Activated CD4-positive, alpha-beta T cell treated with anti-CD3 and anti-CD28 coated beads, Interleukin-2, amount 50 U/mL, for 16 hours (primary cell): ENCODE measurements around the gene SGSM1.
A peak's percentile ranks its signal among the peaks of the same experiment; 100 is the strongest.
"Not testable (repeated sequence)": the region's sequence is repeated elsewhere in the genome, so short reads cannot be mapped to it uniquely, and the experiment has no call there.

Experiments used
- DNase-seq: peaks from one replicate; pipeline ENCODE4 v3.0.0-alpha.2; 2020

SGSM1 gene

DNA sequence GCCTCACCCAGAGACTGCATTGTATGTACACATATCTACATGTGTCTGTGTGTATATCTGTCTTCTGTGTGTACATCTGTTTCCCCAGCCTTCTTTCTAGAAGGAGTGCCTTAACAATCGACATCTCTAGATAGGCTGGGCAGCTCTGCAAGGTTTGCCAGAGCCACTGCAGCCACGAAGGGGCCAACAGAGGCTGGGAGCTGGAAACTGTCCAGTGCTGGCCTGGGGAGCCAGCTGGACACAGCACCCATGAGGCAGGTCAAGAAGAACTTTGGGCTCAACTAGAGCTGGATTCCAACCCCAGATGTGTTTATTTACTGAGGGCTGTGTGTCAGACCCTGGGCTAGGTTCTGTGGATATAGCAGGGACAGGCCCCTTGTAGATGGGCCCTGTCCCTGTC lies 3.3 kb downstream of the SGSM1 start:
- DNase-seq = no peak

GRCh38 chr22:24810043-24810749 lies 4.2 kb downstream of the SGSM1 start:
- peak; percentile 65 for DNase-seq

GRCh38 chr22:24812950-24813775 lies 7.2 kb downstream of the SGSM1 start:
- no peak for DNase-seq

GRCh38 chr22:24813861-24814770 lies 8.1 kb downstream of the SGSM1 start:
- DNase-seq = no peak

DNA sequence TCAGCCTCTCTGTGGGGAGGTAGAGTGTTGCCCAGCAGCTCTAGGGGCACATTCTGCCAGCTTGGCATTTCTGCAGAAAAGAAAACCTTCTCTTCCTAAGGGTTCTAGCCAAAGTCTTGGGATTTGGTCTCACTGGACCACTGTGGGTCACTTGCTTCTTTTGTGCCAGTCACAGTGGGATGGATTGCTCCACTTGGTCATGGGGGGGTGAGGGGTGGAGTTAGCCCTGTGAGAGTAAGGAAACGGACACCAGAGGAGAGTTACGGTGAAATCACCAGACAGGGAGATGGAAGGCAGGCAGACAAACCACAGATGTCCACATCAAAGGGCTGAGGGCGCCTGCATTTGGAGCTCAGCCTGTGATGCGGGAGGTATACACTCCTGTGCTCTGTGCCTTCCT lies 10.8 kb downstream of the SGSM1 start:
- no peak for DNase-seq

DNA sequence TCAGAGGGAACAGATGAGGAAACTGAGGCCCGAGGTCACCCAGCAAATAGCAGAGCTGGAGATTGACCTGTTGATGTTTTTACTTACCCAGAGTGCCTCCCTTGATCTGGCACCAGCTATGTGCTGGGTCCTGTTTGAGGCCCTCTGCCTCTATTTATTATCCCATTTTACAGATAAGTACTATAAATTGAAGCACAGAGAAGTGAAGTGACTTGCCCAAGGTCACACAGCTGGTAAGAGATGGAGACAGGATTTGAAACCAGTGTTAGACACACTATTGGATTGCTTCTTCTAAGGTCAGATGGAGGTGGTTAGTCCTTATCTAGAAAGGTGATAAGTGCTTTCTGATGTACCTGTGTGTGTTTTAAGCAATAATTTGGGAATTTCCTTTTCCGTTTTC lies 13.5 kb downstream of the SGSM1 start:
- no peak for DNase-seq

GRCh38 chr22:24819911-24820461 lies 14.0 kb downstream of the SGSM1 start:
- DNase-seq = no peak

GRCh38 chr22:24822471-24822870 lies 16.5 kb downstream of the SGSM1 start:
- DNase-seq = no peak

GRCh38 chr22:24823787-24824186 lies 17.8 kb downstream of the SGSM1 start:
- no peak for DNase-seq

DNA sequence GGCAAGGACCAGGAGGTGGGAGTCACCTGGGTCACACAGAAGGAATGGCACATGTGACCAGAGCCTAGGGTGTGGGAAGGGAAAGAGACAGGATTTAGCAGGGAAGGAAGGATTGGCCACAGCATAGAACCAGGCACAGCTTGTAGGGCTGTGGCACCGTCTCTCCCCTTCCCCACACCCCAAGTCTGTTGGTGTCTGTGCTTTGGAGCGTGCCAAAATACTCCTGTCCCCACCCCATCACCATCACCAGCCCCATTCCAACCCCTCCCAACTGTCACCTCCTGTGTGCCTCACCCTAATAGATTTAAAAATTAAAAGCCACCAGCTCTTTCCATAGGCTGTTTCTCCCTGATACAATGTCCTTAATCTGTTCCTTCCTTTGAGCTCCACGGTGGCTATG lies 18.2 kb downstream of the SGSM1 start:
- no peak for DNase-seq

DNA sequence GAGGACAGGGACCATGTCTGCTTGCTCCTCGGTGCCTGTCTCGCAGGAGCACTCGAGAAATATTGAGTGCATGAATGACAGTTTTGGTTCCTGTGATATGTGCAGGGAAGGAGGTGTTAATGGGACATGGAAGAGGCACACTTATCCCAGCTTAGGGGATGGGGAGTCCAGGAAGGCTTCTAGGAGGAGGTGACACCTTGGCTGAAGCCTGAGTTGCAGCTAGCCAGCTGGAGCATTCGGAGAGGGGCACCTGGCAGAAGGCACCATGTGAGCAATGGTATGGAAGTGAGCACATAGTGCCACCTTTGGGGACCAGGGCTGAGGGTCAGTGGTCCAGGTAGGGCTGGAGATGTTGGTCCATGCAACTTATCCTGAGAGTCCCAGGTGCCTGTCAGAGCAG lies 18.9 kb downstream of the SGSM1 start:
- no peak for DNase-seq

DNA sequence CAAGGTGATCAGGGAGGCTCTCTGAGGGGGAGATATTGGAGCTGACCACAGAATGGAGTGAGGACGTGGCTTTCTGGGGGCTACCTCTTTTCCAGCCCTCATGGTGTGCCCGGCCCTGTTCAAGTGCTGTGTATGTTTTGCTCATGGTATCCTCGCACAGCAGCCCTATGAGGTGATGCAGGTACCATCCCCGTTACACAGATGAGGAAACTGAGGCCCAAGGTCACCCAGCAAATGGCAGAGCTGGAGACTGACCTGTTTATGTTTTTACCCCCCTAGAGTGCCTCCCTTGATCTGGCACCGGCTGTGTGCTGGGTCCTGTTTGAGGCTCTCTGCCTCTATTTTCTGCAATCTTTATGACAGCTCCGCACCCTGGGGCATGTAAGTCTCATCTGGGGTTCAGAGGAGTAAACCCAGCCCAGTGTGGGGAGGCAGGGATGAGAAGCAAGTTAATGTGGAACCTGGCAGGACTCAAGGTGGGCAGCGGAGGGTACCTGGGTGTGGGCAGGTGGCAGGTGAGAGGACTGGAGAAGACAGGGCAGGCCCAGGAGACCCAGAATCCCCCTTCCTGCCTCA lies 20.8 kb downstream of the SGSM1 start:
- DNase-seq = no peak

- DNase-seq = no peak
These were observed 21.3 kb downstream of the SGSM1 start for GRCh38 chr22:24827296-24827695.

DNA sequence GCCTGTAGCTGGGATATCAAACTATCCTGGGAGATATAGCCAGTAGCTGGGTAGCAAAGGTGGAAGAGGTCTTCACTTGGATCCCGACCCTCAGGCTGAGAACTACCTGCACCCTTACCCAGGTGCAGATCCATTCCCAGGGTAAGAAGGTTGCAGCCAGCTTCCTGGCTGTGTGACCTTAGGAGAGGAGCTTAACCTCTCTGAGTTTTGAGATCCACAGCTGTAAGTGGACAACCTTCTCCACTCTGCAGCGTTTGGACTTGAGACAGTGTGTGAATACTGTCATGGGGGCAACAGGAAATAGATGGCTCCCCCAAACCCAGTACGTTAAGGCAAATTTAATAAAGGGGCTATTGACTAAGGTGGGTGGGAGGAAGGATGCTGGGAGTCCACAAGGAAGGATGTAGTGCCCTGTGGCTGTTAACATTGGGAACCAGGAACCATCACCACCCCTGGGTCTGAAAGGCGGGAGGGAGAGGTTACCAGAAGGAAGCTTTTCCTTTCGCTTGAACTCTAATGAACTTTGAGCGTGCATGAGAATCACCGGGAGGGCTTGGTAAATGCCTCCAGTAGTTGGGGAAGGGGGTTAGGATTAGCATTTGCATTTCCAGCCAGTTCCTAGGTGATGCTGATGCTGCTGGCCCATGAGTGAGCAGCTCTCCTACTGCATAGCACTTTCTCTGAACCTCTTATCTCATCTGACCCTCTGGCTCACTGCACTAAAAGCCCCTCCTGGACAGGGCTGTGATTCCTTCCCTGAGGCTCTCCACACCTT lies 24.4 kb downstream of the SGSM1 start:
- DNase-seq = no peak

DNA sequence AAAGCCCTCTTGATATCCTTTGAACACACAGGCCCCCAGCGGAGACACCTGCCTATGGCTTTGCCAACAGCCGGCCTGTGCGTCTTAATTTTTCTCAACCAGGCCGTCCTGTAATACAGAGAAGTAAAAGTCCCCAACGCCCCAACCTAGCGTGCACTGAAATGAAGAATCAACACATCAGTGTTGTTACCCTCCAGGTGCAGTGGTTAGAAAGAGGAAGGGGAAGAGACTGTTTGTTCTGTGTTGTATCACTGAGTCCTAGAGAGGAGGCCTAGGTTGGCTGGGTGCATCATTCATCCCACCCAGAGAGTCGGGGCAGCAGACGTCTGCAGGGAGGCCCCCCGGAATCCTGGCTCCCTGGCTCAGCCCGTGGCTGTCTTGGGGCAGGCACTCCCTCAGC lies 25.7 kb downstream of the SGSM1 start:
- DNase-seq = no peak

DNA sequence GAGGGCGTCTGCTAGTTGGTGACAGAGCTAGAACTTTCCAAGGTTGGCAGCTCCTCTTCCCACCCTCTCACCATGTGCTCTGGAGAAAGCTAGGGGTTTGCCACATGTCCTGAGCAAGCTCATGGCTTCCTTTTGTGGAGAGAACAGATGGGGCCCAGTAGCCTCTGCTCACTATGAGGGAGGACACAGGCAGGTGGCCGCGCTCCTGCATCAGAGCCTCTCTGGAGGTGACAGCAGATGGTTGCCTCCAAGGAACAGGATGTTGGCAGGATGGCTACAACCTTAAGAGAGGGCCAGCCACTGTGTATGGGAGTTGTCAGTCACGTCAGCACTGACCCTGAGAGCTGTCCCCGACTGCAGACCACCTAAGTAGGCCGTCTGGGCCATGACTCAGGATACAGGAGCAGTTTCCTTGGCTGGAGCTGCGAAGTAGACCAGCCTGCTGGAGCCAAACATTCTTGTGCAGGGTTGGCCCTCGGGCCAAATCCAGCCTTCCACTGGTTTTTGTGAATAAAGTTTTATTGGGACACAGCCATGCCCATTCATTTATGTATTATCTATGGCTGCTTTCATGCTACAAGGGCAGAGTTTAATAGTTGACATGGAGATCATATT lies 28.0 kb downstream of the SGSM1 start:
- no peak for DNase-seq

- DNase-seq = no peak
These were observed 29.0 kb downstream of the SGSM1 start for GRCh38 chr22:24834845-24835570.

DNA sequence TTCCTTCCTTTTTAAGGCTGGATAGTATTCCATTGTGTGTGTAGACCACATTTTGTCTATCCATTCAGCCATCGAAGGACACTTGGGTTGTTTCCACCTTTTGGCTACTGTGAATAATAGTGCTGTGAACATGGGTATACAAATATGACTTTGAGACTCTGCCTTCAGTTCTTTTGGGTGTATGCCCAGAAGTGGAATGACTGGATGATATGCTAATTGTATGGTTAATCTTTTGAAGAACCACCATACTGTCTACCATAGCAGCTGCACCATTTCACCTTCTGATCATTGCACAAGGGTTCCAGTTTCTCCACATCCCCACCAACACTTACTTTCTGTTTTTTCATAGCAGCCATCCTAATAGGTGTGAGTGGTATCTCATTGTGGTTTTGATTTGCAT lies 30.3 kb downstream of the SGSM1 start:
- no peak for DNase-seq

DNA sequence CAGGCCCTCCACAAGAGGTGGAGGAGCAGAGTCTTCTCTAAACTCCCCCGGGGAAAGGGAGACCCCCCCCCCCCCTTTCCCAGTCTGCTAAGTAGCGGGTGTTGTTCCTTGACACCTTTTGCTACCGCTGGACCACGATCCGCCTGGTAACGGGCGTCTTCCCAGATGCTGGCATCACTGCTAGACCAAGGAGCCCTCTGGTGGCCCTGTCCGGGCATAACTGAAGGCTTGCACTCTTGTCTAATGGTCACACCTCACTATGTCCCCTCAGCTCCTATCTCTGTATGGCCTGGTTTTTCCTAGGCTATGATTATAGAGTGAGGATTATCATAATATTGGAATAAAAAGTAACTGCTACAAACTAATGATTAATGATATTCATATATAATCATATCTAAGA lies 31.5 kb downstream of the SGSM1 start:
- not testable (repeated sequence) for DNase-seq

- DNase-seq = no peak
These were observed 35.2 kb downstream of the SGSM1 start for GRCh38 chr22:24841261-24841660.

DNA sequence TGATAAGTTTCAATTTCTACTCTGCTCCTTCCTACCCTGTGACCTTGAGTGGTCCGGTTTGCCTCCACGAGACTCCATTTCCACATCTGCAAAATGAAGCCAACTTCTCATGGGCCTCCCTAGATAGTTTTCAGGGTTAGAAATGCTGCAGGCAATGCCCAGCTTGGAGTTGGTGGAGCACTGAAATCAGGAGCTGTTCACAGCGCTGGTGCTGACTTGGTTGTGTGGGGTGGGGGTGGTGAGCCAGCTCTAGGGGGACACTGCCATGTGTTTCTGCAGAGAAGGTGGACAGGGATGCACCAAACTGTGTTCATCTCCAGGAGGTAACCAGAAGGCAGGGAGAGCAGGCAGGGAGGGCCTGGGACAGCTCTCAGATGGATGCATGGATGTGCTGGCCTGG lies 37.0 kb downstream of the SGSM1 start:
- DNase-seq = no peak
